Gastroesophageal sphincter (tissue), 2 donors: ENCODE results near the gene CROCC2.

Experiments
- EP300 ChIP-seq: sonication (generic); formaldehyde crosslinking; IDR thresholded peaks from one replicate; pipeline ENCODE4 v1.6.1; 2017; ENCODE audit warnings: antibody characterized with exemption, mild to moderate bottlenecking
- POLR2A ChIP-seq, 2 donors: fragments of 450-650 bp; IDR thresholded peaks; one replicate each; pipeline ENCODE4 v1.6.1; 2017; ENCODE audit warnings: antibody characterized with exemption in 2 of 2, mild to moderate bottlenecking in 2 of 2, moderate library complexity in 1 of 2

DNA sequence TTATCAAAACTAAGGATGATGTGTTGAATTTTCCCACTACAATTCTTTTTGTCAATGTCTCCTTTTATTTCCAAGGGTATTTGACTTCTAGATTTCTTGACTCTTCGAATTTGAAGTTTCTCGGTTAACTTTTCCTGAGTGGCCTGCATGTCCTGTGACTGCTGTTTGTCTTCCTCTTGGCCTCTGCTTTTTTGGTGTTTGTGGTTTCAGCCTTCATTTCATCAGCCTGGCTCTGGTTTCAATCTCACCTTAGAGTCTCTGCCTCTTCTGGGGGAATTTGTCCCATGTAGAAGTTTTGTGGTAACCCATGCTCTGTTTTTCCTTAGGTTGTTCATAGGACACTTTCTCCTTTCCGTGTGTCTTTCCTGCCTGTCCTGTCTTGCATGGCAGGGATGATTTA is 64.0 kb downstream of the CROCC2 start:
- TF ChIP-seq EP300 (no peak), POLR2A (IDR thresholded peaks at IDR 0.05) (no peak)
